Putamen (tissue), 1 donor: ENCODE data around the gene HBZ.
"Not testable (repeated sequence)": the region's sequence is repeated elsewhere in the genome, so short reads cannot be mapped to it uniquely, and the experiment has no call there.

ENCODE experiments used
- DNase-seq: peaks from one replicate; pipeline ENCODE4 v3.0.0-alpha.2; 2016; ENCODE audit warnings: low spot score

Gene HBZ

DNA sequence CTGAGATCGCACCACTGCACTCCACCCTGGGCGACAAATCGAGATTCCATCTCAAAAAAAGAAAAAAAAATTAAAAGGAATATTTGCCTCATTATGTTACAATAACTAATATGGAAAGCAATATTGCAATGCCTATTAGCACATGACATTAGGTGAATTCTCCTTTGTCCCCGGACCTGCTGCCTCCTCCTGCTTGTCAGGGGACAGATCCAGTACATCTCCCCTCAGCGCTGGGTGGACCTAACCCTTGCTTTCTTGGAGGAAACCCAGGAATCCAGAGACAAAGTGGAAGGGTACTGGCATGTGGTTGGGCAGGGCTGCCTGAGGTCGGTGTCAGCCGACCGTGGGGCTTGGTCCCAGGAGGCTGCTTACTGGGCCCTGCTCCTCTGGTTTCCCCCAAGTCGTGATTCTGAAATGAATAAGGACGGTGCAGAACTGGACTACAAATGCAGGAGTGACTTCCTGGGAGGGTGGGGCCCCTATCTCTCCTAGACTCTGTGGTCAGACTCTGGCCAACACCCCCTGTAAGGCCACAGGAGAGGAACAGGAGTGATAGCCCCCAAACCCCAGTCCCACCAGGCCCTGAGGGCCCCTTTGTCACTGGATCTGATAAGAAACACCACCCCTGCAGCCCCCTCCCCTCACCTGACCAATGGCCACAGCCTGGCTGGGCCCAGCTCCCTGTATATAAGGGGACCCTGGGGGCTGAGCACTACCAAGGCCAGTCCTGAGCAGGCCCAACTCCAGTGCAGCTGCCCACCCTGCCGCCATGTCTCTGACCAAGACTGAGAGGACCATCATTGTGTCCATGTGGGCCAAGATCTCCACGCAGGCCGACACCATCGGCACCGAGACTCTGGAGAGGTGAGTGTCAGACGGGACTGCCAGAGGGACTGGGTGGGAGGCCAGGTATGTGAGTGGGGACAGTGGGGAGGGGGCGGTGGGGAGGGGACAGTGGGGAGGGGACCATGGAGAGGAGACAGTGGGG lies at the start of gene HBZ:
Gene HBZ, plus strand, starts transcription at position 504 of the 988 bp plus-strand sequence. Its CDS starts 266 bp downstream, at position 770.
- DNase-seq = no peak

DNA sequence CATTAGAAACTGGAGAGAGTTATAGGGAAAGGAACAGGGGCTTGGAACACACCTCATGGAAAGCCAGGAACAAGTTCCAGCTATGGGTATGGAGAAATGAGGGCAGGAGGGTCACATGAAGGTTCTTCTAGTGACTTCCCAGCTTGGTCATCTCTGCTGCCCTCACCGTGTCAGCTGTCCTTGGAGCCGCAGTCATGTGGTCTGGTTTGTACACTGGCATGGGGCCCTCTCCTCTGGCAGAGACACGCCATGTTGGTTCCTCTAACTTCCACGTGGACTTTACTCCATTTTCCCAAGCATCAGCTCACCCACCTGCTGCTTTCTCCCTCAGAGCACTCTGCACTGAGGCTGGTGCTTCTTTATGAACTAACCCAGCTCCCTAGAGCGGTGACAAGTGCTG lies 48.1 kb upstream of the HBZ start:
- DNase-seq = no peak

DNA sequence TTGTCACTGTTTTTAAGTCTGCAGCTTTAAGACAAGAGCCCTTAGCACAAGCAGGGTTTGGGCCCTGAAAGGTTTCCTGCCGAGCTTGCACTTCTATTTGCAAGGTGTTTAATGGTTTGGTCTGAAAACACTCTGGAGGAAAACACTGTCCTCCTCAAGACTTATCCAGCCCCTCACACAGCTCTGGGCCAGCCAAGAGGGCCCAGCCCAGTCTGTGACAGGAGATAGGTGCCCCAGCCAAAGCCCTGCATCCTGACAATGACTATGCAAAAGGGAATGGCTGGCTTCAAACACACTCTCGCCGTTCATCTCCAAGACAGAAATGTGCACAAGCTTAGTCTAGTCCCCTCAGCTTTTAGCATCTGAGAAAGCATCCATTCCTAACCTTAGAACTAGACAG lies 47.5 kb upstream of the HBZ start:
- DNase-seq = no peak

DNA sequence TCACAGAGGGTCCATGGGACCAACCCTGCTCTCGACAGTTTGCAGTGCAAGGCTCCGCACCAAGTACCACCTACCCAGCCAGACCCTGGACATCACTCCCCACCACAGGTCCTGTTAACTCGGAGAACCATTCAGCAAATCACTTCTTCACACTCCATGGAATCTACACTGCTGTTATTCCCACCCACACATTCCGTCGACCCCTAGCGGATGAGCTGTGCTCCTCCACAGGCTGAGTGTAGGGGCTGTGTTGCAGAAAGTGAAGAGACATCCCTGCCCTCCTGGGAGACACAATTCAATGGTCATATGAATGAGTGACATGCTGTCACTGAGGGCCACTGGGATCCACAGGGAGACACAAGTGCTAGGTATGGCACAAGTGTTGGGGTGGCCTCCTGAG lies 46.9 kb upstream of the HBZ start:
- no peak for DNase-seq

DNA sequence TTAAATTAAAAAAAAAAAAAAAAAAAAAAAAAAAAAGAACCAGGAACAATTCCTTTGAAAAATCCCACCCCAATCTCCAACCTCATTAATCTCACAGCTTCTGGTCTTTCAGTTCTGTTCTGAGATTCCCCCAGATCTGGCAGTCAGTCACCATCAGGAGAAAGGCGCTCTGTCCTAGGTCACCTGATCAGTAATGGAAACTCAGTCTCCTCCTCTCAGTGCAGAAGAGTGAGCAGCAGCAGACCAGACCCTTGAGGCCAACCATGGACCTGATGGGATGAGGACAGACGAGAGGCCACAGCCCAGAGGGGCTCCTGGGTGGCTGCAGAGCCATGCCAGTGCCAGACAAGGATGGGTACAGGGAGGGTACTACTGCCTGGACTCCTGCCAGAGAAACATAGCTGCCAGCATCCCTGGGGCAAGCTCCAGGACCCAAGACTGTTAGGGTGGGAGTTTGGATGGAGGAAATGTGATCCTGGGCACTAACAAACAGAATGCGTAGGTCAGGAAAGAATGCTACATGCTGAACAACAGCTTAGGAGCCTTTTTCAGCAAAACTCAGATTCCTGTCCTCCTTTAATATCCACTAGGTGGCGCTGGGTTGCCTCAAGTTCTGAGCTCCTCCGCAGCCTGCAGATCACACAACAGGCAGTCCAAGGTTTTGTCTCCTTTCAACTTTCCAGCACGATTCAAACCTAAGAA lies 45.7 kb upstream of the HBZ start:
- peak; percentile 76 for DNase-seq

DNA sequence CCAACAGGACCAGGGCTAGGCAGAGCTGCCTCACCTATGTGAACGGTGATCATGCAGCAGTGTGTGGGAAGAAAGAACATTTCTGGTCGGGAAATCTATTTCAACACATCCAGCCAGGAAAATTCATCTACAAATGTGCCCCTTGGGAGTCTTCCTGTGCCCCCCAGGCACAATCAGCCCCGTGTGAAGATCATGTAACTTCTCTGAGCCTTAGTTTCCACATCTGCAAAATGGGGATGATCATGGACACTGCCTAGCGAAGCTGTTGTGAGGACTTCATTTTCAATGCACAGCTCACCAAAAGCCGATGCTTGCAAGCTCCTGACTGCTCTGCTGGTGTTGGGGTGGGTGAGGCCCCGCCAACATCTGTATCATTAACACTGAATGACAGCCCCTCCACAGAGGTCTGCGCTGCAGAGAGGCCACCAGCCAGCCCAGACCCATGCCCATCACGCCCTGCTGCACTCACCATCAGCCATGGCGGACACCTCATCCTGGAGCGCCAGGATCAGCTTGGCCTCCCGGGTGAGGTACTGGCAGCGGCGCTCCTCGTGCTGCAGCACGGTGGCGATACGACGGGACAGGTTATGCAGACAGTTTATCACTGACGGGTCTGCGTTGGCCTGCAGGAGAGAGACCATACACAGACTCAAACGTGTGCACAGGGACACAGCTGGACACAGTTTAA lies 40.1 kb upstream of the HBZ start:
- no peak for DNase-seq

DNA sequence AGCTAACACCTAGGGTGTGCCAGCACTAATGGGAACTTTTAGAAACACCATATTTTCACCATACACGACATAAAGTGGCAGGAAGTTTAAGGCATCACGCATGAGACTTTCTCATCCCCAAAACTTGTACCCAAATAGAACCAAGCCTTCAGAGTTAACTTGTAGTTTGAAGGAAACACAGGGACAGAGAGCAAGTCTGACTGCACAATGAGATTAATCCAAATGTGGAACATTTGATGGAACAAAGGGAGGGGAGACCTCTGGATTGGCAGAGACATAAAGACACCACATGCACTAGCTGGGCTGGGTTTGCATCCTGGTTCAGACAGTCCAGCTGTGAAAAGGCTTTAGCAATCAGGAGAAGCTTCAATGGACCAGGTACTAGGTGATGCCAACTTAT lies 38.1 kb upstream of the HBZ start:
- no peak for DNase-seq

DNA sequence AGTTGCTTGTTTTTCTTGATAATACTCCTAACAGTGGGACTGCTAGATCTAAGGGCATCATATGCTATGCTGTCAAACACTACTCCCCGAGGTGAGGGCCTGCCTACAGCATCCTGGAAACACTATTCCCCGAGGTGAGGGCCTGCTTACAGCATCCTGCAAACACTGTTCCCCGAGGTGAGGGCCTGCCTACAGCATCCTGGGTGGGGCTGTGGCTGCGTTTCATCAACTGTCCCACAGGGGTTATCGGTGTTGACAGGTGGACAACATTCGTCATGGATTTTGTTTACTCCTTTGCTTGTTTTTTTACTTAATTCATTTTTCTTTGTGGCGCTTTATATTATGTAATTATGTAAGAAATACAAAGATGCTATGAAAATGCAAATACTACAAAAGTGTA lies 36.4 kb upstream of the HBZ start:
- no peak for DNase-seq

DNA sequence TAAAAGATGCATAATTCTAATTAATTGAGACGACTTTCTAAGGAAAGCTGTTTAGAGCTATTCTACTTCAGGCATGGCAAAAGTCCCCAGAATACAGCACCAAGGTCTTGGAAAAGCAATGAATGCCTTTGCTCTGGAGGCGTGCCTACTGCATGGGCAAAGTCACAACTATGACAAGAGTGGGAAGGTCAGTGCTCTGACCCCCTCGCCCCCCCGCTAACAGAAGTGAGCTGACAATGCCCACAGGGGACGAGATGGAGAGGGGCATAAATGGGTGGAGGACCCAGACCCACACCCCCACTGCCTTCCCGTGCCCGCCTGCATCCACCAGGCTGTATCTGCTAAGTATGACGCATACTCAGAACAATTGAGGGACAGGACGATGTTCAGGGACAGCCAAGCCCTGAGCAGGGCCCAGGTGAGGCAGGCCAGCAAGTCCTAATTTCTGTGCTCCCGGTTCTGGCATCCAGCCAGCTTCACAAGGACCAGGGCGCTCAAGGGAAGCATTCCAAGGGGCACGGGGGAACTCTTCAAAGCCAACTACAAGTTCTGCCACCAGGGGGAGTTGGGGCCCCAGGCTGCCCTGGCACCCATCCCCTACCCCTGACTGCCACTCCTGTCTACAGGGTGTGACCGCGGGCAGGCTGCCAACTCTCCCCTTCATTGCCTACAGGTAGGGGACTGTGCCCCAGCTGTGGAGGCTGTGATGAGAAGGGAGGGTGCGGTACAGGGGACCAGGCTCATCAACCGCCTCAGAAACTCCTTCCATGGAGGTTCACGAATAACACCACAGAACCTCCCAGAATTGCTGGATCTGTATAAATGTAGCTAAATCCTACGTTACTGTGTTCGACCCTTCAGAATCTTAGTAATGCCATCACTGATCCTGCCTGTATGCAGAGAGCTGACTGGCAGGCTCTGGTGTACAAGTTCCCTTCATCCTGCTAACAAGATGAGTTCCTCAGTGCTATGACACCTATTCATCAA lies 34.8 kb upstream of the HBZ start:
- DNase-seq = no peak

DNA sequence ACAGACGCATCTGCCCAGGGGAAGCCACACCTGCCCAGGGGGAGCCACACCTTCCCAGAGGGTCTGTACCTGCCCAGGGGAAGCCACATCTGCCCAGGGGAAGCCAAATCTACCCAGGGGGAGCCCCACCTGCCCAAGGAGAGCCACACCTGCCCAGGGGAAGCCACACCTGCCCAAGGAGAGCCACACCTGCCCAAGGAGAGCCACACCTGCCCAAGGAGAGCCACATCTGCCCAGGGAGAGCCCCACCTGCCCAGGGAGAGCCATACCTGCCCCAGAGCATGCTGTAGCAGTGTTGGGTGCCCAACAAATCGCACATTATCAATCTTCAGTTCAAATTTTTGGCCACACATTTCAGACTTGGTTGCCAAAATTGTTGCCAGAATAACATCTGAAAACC lies 33.6 kb upstream of the HBZ start:
- DNase-seq = no peak

DNA sequence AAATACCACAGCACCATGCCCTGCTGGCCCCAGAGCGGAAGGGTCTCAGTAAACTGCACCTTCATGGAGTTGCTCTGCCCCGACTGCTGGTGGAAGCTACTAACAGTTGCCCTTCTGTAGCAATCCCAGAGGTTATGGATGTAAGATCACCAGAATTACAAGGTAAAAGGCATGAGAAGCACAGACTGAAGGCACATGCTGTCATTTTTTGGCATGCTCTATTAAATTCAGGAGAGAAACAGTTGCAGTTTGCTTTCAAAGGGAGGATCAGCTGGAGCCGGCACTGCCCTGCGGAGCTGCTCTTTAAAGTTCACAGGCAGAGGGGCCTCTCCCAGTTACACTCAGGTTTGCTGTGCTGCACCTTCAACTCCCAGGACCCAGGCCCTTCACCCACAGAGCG lies 33.1 kb upstream of the HBZ start:
- DNase-seq = no peak

DNA sequence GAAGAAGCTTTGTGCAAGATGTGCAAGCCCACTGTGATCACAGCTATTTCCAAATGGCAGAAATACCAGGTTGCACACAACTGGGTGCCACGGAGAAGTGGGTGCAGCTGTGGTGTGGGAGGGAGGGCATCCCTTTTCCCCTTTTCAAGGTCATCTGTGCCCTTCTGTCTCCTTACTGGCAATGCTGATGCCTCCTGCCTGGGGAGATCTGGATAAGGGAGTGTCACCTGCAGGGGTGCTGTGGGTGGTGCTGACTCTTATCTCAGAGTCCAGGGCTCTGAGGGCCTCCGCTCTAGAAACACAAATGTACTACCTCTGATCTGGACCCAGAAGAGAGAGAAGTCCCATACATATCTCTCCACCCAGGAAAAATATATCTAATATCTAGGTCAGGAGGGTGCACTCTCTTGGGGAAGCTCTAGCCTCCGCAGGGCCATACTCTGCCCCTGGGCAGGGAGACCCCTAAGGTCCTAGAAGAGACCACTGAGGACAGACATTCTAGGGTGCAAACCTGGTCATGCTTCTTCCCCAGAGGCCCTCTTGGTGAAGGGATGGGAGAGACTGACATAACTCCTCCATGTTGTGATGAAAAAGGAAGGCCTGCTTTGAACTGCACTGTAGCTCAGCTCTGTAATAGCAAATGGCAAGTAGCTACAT lies 32.5 kb upstream of the HBZ start:
- DNase-seq = no peak

DNA sequence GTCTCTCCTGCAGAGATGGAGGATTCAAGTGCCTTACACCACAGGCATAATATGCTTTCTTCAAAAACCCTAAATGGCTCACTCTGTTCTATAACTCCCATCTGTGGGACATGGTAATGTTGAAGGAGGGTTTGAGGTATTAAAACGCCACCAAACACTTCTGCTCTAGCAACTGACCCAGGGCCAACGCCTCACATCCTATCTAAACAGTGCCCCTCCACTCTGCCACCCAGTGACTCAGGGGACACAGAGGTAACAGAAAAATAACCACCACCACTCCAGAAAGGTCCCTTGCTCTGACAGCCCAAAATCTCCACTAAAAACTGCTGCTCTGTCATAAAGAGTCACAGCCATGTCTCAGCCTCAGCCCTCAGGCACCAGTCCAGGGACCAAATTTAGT lies 31.7 kb upstream of the HBZ start:
- no peak for DNase-seq

DNA sequence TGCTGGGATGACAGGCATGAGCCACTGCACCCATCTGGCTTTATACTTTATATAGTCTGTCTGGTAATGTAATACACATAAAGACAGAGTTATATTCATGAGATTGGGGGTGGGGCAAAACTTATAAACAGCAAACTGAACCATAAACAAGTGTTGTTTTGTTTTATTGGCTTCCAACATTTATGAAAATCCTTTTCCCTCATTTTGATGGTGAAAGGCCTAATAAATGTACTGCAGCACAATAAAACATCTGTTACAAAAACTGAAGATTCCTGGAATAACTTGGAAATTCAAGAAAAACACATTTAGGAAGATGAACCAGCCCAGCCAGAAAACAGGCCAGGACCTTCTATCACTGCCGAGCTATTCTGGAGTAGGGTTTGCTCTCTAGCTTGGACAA lies 30.1 kb upstream of the HBZ start:
- no peak for DNase-seq

DNA sequence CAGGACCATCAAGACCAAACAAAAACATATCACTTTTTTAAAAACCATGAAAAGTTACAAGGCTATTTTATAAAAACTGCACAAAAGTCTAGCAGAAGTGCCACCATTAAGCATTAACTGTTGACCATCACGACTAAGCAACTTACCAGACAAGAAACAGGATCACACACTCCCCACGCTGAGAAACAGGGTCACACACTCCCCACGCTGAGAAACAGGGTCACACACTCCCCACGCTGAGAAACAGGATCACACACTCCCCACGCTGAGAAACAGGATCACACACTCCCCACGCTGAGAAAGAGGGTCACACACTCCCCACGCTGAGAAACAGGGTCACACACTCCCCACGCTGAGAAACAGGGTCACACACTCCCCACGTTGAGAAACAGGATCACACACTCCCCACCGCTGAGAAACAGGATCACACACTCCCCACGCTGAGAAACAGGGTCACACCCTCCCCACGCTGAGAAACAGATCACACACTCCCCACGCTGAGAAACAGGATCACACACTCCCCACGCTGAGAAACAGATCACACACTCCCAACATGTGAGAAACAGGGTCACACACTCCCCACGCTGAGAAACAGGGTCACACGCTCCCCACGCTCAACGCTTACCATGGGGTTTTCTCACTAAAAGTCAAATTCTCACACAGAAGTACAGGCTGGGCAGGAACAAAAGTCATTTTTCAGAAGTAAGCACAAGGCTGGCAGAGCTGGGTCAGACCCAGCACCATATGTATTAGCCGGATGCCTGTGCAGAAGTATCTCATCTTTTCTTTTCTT lies 28.7 kb upstream of the HBZ start:
- DNase-seq = not testable (repeated sequence)

DNA sequence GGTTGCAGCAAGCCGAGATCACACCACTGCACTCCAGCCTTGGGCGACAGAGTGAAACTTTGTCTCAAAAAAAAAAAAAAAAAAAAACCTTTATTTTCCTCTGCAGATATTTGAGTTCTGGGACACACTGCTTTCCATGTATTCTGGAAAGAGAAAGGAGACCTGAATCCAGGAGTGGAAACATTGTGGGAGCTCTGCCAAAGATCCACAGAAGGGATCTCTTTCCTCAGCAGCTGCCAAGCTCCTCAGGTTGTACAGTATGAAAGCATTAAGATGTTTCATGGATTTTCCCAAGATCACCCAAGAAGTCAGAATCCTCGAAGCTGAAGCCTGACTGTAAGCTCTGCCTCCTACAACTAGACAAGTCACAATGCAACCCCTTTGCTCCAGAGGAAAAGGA lies 27.4 kb upstream of the HBZ start:
- no peak for DNase-seq

DNA sequence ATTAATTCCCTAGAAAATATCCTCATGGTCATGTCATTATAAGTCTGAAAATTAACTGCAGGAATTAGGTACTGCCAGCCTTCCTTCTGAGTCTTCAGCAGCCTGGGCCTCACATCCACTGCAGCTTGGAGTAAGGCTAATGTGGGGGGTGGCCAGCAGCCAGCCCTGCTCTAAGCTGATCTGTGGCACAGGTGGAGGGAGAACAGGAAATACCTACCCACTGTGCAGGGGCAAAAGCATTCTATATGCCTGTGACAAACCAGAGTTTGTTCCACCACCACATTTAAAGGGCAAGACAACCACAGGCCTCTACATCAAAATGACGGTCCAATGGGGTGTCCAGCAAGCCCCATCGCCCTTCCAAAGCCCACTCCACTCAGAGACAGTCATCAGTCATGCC lies 23.4 kb upstream of the HBZ start:
- no peak for DNase-seq

DNA sequence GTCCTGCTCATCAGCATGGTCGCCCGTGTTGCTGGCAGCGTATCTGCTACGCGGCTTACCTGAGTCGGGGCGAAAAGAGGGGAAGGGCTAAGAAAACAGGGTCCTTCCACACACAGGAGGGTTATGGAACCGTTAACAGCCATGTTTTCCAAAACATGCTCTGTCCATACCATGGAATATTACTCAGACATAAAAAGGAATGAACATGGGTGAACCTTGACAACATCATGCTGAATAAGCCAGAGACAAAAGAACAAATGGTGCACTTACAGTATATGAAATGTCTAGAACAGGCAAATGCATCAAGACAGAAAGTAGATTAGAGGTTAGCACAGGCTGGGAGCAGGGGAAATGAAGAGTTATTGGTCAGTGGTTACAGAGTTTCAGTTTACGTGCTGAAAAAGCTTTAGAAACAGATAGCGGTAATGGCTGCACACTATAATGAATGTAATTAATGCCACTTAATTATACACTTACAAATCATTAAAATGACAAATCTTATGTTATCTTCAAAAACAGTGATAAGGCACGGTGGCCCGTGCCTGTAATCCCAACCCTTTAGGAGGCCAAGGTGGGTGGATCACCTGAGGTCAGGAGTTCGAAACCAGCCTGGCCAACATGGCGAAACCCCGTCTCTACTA lies 21.8 kb upstream of the HBZ start:
- DNase-seq = no peak

DNA sequence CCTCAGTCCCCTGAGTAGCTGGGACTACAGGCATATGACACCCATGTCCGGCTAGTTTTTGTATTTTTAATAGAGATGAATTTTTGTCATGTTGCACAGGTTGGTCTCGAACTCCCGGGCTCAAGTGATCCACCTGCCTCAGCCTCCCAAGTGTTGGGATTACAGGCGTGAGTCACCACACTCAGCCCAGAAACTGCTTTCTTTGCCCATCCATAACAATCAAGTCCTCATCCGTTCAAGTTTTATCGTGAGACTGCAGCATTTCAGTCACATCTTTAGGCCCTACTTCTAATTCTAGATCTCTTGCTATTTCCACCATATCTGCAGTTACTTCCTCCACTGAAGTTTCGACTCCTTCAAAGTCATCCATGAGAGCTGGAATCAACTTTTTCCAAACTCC lies 20.3 kb upstream of the HBZ start:
- no peak for DNase-seq

DNA sequence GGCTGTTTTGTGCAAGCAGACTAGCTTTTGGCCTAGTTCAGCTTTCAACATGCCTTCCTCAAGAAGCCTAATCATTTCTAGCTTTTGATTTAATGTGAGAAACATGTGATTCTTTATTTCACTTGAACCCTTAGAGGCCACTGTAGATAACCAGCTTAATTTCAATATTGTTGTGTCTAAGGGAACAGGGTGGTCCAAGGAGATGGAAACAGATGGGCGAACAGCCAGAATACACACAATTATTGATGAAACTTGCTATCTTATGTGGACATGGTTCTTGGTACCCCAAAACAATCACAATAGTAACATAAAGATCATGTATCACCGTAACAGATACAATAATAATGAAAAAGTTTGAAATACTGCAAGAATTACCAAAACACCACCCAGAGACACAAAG lies 18.7 kb upstream of the HBZ start:
- DNase-seq = no peak
